Measurements from ENCODE around the gene APOD.

The APOD gene

DNA sequence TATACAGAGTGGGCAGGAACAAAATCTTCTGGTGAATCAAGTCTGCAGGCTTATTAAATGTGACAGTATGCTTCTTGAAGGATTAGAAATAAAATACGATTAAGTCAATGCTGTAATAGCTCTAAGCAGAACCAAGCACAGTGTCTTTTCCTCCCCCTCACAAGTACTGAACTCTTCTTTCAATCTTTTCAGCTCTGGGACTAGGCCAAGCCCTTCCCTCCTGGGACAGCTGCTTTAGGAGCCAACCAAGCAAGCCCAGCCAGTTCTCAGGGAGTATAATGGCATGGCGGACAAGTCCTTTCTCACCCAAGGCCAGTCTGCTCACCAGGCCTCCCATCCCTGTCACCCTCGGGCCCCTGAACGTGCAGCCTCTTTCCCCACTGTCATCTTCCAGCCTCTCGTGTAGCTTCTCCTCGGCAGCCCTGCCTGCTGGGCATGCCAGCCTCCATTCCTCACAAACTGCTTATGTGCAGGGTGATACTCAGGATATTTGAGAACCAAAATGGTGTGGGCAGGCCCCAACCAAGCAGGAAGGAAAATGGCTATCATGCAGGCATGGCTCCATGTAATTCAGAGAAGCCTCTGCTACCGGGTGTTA lies 32.3 kb downstream of the APOD start:
- no peak for DNase-seq

DNA sequence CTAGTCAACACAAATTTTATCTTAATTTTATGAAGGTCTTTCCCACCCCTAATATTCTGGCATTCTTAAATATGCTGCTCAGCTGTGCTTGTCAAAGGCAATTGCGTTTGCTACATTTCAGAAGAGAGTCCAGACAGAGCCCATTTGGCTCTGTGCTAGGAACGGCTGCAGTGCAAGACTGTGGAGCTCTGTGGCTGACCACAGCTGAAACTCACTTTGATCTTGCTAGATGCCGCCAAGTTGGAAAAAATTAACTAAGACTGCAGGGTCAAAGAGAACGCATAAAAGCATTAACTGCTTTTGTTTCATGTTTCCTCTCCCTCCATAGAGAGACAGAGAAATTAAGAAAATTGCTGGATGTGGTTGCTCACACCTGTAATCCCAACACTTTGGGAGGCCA lies 33.0 kb downstream of the APOD start:
- no peak for DNase-seq

DNA sequence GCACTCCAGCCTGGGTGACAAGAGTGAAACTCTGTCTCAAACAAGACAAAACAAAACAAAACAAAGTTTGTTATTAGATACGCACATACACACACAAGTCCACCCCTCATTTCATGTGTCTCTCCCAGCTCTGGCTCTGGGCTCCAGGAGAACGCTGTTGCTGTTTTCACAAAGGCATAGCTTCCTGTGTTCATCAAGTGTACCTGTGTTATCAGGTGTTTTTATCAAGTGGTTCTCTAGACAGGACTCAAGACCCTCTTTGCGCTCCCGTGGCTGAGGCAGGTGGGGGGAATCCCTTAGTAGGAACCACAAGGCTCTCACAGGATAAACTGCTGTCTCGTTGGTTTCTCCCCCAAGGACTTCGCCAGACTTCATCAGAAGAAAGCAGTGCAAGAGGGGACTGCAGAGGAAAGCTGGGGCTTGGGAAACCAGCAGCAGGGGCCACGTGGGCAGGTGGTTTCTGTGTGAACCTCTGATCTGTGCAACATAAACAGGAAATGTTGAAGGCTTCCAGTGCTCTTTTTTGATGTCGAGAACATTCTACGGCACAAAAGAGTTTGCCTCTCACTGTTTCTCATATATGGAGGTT lies 33.7 kb downstream of the APOD start:
- DNase-seq = no peak

DNA sequence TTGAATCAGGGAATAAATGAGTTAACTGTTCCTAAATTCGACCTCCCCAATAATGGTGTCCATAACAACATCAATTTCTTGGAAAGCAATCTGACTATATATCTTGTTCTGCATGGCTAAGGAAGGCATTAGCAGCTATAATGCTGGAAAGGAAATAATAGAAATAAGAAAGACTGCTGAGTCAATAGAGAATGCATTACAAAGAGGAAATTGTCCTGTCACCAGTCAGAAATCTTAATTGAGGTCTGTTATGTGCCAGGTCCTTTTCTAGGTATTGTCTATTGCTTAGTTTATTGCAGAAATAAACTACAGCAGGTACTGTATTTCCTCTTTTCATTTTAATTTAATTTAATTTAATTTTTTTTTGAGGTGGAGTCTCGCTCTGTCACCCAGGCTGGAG lies 34.8 kb downstream of the APOD start:
- no peak for DNase-seq

DNA sequence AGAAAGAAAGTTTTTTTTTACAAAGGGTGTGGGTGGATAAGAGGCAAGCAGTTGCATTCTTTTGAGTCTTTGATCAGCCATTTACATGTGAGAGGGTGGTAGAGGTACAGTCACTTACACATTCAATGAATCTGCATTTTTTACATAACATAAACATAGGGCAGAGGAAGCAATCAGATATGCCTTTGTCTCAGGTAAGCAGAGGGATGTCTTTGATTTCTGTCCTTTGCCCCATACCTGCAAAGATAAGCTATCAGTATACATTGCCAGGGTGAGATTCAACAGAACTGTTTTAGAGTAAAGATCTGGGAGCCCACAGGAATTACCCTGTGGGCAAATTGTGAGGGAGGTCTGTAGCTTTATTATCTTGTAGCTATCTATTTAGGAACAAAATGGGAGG lies 35.2 kb downstream of the APOD start:
- no peak for DNase-seq

DNA sequence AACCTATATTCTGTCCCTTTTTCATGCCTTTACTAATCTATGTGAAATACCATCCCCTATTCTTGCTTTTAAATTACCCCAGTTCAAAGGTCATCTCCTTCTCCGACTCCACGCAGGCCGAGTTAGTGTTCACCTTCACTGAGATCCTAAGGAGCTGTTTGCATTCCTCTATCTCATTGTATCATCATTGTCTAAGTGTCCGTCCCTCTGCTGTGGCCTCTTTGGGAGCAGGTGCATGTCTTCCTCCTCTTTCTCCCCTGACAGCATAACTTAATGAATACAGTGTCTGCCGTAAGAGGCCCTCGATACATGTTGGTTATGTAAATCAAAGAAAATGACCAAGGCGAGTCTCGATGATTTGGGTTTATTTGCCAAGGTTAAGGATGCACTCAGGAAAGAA lies 35.7 kb downstream of the APOD start:
- DNase-seq = no peak

DNA sequence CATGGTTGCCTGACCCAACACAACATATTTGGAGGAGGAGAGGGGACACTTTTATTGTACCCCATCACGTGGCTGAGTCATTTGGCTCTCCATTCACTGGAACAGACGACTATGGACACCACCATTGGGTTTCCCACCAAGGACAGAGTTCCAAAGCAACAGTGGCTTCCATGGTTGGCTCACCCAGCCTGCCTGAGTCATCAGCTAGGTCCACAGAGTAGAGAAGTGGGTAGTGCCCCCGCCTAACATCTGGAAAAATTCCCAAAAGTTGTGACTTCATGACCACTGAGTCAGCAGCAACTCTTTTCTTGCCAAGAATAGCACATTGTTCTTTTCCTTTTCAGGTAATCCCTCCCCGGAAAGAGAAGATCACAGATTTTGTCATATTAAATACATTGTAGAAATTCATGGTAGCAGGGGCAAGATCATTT lies 37.6 kb downstream of the APOD start:
- DNase-seq = peak; percentile 69

DNA sequence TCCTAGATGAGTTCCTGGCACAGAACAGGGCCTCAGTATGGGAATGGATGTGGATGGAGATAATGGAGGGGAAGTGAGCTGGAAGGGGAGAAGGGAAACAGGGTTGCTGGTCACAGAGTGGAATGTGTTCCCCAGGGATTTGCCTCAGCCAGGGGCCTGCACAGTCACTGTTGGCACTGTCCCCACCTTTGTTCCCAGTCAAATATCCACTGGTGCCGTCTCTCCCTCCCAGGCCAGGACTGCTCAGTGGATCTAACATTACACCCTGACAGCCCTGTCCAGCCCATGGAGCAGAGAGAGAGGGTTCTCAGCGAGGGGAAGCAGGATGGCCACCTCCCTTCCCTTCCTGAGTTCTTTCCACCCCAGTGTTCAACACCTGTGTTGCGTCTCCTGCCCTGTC lies 39.1 kb downstream of the APOD start:
- no peak for DNase-seq

DNA sequence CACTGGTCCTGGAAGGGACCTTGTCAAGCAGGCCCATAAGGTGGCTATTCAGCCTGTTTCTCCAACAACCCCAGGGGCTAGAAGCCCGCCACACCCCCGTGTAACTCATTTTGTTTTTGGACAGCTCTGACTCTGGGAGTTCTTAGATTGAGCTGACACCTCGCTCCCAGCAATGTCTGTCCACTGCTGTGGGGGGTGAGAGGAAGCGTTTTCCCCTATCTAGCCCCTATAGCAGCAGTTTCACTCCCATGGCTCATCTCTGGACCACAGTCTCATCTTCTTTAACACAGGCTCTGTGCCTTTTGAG lies 39.6 kb downstream of the APOD start:
- no peak for DNase-seq

DNA sequence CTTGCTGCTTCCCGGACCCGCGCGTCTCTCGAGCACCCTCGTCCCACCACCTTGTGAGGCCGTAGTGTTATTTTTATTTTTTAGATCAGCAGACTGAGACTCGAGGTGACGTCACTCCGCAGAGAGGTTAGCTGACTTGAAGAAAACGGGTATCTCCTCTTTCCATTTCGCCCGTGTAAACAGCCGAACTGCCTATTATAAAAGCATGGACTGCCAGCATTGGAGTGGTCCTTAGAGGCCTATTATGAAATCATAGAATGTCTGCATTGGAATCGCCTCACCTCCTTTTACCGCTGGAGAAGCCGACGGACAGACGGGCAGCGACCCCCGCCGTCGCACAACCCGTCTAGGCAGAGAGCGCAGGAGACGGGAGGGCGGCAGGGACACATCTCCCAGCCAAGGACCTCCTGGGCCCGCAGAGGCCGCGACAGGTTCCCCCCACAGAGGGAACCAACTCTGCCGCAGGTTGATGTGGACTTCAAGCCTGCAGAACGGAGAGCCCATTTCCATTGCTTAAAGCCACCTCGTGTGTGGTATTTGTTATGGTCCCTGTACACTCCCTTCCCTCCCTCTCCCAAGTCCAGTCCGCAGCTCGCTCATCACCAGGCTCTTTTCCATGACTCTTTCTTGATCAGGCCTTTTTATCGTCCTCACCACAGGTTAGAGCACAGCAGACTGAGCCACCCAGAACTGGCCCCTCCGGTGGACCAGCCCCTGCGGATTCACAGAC lies 40.1 kb downstream of the APOD start:
- no peak for DNase-seq

DNA sequence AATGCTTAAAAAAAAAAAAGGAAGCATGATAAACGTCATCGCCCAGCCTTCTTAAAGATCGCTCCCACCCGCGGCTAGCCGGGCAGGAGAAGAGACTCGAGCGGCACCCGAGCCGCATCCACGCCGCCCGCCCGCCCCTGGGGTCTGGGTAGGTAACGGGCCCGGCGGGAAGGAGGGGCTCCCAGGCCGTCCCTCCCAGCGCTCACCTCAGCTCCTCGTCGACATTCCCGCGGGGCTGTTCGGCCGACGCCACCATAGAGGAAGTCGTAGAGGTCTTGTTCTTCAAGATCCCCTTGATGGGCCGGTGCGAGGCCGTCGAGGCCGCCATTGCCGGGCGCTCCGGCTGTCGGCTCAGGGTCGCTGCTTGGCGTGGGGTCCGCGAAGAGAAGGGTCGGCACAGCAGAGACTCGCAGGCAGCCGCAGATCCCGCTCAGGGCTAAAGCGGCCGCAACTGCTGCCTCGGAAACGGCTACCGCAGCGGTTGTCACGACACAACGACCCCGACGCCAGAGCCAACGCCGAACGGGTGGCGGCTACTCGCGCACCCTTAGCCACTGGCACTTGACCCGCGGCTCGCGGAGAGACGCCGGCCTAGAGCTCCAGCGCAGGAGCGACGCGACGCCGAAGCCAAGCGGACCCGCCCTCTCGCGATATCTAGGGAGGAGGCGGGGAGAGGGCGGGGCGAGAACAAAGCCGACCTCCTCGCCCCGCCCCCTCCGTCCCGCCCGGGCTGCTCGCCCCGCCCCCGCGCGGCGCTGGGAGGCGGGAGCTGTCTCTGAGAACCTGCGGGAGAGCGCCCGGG lies 40.8 kb downstream of the APOD start, which contains the start of gene PPP1R2:
TSS of gene PPP1R2 (minus strand) at position 628 of the 802 bp plus-strand sequence. CDS start at position 328, 300 bp downstream.
- peak; percentile 86 for DNase-seq

DNA sequence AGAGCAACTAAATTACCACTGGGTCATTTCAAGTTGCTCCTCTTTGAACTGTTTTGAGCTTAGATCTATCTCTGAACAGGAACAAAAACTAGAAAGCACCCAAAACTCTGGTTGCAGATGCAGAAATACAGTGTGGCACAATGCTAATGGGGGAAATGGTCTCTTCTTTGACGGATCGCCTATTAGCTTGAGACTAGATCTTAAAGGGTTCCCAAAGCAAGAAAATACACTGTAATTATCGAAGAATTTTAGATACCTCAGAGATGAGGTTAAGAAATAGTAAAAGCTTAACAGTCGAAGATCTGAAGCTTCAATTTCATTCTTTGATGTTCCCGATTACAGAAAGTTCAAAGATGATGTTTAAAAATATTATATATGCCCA lies 41.4 kb downstream of the APOD start:
- no peak for DNase-seq

DNA sequence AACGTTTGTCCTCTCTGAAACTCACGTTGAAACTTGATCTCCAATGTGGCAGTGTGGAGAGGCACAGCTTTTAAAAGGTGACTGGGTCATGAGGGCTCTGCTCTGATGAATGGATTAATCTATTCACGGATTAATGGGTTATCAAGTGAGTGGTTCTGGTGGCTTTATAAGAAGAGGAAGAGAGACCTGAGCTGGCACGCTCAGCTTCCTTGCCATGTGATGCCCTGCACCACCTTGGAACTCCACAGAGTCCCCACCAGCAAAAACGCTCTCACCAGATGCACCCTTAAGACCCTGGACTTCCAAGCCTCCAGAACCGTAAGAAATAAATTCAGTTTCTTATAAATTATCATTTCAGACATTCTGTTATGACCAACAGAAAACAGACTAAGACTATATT lies 43.2 kb downstream of the APOD start:
- DNase-seq = no peak

DNA sequence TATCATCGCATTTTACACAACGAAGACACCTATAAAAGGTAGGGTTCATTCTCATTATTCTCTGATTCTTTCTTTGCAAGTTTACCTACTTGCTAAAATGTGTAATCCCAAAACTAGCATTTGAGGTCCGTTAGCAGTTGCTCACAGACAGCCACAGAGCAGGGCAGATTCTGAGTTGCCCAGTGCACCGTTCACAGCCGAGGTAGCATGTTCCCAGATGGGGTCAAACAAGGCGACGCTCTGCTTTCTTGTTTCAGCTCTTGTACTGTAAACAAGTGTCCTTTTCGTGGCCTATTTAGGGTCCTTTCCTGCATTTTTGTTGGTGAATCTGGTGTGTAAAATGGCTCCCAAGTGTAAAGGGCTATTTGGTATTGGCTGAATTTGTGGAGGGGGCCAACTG lies 43.7 kb downstream of the APOD start:
- DNase-seq = no peak

DNA sequence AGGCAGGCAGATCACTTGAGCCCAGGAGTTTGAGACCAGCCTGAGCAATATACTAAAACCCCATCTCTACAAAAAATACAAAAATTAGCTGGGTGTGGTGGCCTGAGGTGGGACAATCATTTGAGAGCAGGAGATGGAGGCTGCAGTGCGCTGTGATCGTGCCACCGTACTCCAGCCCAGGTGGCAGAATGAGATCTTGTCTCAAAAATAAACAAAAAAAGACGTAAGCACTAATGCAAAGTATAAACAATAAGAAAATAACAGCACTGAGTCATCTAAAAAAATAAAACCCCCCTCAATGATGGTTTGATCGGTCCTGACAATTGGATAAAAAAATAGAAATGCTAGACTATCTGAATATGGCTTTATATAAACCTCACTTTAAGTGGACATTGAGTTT lies 44.3 kb downstream of the APOD start:
- no peak for DNase-seq

DNA sequence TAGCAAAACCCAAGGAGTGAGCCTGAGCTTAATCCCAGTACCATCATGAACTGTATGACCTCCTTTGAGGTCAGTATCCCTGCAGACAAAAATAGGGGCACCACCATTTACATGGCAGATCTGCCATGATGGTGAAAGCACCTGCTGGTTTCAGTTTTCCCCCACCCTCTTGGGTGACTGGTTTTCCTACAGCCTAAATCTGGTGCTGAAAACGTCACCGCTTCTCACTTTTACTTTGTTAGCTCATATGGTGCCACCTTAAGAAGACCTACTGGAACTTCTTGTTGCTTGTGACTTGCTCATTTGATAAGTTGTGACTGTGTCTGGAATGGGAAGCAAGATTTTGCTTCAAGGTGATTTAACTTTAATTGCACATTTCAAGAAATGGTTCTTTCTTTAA lies 45.7 kb downstream of the APOD start:
- DNase-seq = no peak

DNA sequence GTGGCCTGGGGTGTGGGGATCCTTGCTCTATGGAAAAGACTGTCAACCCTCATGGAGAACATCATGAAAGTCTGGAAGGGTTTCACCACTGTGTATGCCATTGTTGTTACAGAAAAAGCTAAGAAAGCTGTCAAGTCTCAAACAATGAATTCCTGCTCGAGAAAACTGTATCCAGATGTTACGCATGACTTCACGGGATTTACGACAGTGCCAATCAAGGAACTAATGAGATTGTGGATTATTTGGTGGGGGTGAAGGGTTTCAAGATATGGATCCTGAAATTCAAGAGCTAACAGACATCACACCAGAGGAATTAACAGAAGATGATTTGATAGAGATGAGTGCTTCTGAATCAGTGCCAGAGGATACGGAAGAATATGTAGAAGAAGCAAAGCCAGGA lies 48.4 kb downstream of the APOD start:
- no peak for DNase-seq

DNA sequence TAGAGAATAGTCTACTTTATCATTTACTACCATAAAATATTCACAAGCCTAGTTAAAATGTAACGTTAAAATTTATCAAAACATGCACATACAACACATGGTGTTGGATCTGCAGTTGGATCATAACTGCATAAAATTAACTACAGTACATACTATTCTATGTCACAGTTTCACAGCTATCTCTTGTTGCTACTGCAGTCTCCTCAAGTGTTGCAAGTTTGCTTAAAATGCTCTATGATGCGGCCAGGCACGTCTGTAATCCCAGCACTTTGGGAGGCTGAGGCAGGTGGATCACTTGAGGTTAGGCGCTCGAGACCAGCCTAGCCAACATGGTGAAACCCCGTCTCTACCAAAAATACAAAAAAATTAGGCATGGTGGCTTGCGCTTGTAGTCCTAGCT lies 50.9 kb downstream of the APOD start:
- no peak for DNase-seq

DNA sequence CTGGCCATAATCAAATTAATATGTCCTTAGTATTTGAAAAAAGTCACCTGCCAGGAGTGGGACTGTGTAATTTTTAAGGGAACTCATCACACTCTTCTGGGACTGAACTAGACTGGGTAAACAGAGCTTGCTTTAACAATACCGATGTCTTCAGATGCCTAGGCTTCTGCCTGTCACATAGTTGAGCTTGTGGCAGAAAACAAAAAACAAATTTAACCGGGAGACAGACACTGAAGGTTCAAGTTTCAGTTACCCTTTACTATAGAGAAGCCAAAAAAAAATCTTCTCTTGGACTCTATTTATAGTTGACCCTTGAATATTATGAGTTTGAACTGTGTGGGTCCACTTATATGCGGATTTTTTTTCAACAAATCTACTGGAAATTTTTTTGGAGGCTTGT lies 51.4 kb downstream of the APOD start:
- DNase-seq = no peak

DNA sequence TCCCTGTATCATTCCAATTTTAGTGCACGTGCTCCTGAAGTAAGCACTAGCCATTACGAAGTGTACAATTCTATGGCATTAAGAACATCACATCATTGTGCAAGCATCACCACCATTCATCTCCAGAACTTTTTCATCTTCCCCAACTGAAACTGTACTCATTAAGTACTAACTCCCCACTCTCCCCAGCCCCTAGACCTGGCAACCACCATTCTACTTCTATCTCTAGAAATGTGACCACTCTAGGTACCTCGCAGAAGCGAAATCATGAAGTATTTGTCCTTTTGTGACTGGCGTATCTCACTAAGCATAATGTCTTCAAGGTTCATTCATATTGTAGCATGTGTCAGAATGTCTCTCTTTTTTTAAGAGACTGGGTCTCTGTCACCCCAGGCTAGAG lies 52.1 kb downstream of the APOD start:
- no peak for DNase-seq

DNA sequence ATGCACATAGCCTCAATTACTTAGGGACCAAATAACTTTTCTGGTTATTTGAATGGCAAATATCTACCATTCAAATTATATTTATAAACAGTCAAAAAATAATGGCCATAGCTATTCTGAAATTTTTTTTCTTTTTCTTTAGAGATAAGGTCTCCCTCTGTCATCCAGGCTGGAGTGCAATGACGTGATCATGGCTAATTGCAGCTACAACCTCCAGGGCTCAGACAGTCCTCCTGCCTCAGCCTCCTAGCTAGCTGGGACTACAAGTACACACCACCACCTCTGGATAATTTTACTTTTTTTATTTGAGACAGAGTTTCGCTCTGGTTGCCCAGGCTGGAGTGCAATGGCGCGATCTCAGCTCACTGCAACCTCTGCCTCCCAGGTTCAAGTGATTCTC lies 57.2 kb downstream of the APOD start:
- no peak for DNase-seq

DNA sequence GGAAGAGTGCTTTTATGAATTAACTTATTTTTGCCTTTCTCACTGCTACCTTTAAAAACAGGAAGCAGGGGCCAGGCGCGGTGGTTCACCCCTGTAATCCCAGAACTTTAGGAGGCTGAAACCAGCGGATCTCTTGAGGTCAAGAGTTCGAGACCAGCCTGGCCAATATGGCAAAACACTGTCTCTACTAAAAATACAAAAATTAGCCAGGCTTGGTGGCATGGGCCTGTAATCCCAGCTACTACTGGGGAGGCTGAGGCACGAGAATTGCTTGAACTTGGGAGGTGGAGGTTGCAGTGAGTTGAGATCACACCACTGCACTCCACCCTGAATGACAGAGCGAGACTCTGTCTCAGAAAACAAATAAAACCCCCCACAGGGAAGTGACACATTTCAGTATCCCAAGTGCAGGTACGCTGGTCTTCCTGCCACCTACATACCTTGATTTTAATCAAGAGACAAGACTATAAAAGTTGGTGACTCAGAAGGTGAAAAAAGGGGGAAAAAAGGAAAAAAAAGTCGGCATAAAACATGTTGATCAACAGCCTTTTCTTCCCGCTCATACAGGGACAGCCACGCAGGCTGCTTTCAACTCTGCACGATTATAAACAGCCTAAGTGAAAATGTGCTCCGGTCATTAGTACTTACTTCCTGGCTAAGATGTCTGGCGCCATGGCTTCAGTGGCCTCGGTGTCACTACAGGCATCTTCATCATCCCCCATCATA lies 59.4 kb downstream of the APOD start:
- DNase-seq = no peak

All from amniotic stem cell (primary cell).